ENCODE measurements around the gene BABAM2. TPM values are rescaled to one million over a fixed set of nuclear protein-coding genes. Genes with fewer than 3 reads are reported as not detected.
"Not testable (repeated sequence)": the region's sequence is repeated elsewhere in the genome, so short reads cannot be mapped to it uniquely, and the experiment has no call there.

The BABAM2 gene
- total and polyA plus RNA-seq, 10 of the 15 experiments (the other 5 are each of a cell fraction or from before 2014, with no cell fraction given), result 30.7 to 59.9 (median 44.5) TPM

DNA sequence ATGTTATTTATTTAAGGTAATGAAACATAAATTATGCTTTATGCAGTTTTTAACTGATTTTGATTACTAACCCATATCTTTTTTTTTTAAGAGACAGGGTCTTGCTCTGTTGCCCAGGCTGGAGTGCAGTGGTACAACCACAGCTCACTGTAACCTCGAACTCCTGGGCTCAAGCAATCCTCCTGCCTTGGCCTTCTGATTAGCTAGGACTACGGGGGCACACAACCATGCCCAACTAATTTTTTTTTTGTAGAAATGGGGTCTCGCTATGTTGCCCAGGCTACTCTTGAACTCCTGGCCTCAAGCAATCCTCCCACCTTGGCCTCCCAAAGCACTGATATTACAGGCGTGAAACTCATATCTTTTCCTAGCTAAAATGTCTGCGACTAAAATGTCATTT is 26.6 kb upstream of the BABAM2 start:
- intact Hi-C loops (cut with micrococcal nuclease; ENCODE audit: unreplicated experiment); H3K4me1 ChIP-seq (ENCODE audit: control insufficient read depth, insufficient read depth, low read length); H3K4me2 ChIP-seq (ENCODE audit: control insufficient read depth, insufficient read depth); H3K27me3 ChIP-seq (replicated peaks in 1 of 2; ENCODE audit: control insufficient read depth in 2 of 2, insufficient read depth in 2 of 2, low read length in 1 of 2); H4K20me1 ChIP-seq (ENCODE audit: control insufficient read depth, insufficient read depth); H3K4me3 ChIP-seq; H3K9ac ChIP-seq (ENCODE audit: control insufficient read depth, insufficient read depth, low read length); BruUV-seq (replicated peaks); SMC1A ChIA-PET (ENCODE audit: uncharacterized antibody, unreplicated experiment); in situ Hi-C loops (cut with MboI); H3K79me2 ChIP-seq (ENCODE audit: control insufficient read depth, insufficient read depth, low read length); DNase-seq (ENCODE audit: low read depth, low spot score); FAIRE-seq; H3K27ac ChIP-seq (ENCODE audit: control insufficient read depth, insufficient read depth); RAD21 ChIA-PET (ENCODE audit: unreplicated experiment); ATAC-seq; CTCF ChIA-PET; H2AFZ ChIP-seq (ENCODE audit: control insufficient read depth, low read depth, low read length); H3K9me3 ChIP-seq (replicated peaks; ENCODE audit: control insufficient read depth, insufficient read depth, low read length); H3K36me3 ChIP-seq (ENCODE audit: control insufficient read depth in 2 of 2, insufficient read depth in 2 of 2, low read length in 1 of 2): not testable (repeated sequence)
- WGBS (ENCODE audit: insufficient coverage, insufficient replicate concordance, low lambda C conversion rate, missing lambda C conversion rate), result 54% methylated on average over 5 of the region's 5 CpGs
- POLR2A ChIA-PET, result interaction anchor here (0.8 kb wide), 1 partner anchor 30 kb away, joined by 3 read pairs; no protein-coding TSS in a partner anchor

DNA sequence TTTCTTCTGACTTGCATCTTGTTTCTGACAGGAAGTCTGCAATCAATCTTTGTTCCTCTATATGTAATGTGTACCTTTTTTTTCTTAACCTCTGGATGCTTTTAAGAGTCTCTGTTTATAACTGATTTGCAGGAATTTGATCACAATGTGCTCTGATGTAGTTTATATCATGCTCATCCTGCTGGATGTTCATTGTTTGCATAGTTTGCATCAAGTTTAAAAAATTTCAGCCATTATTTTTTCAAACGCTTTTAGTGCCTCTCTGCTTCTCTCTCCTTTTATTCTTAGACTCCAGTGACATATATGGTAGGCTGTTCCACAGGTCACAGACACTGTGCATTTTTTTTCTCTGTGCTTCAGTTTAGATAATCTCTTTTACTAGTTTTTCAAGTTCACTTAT is 24.3 kb upstream of the BABAM2 start:
- RAD21 ChIA-PET (ENCODE audit: unreplicated experiment), result no interaction called here
- SMC1A ChIA-PET (ENCODE audit: uncharacterized antibody, unreplicated experiment), result no interaction called here
- H4K20me1 ChIP-seq (ENCODE audit: control insufficient read depth, insufficient read depth), result no peaks in the 10 kb centered on the region
- H3K9me3 ChIP-seq (replicated peaks; ENCODE audit: control insufficient read depth, insufficient read depth, low read length), result no peaks in the 10 kb centered on the region
- no peak overlapping the region for H2AFZ ChIP-seq (ENCODE audit: control insufficient read depth, low read depth, low read length)
- no peaks in the 10 kb centered on the region for H3K36me3 ChIP-seq (ENCODE audit: control insufficient read depth in 2 of 2, insufficient read depth in 2 of 2, low read length in 1 of 2)
- no peak overlapping the region for H3K9ac ChIP-seq (ENCODE audit: control insufficient read depth, insufficient read depth, low read length)
- no peak for DNase-seq (ENCODE audit: low read depth, low spot score)
- CTCF ChIA-PET, result no interaction called here
- H3K27me3 ChIP-seq (replicated peaks in 1 of 2; ENCODE audit: control insufficient read depth in 2 of 2, insufficient read depth in 2 of 2, low read length in 1 of 2), result no peaks in the 10 kb centered on the region
- no peak overlapping the region for H3K27ac ChIP-seq (ENCODE audit: control insufficient read depth, insufficient read depth)
- FAIRE-seq, result no peak
- WGBS (ENCODE audit: insufficient coverage, insufficient replicate concordance, low lambda C conversion rate, missing lambda C conversion rate), result 54% methylated on average over 1 of the region's 1 CpG
- H3K4me1 ChIP-seq (ENCODE audit: control insufficient read depth, insufficient read depth, low read length), result no peaks in the 10 kb centered on the region
- BruUV-seq (replicated peaks), result no TSS peak
- no peaks in the 10 kb centered on the region for H3K79me2 ChIP-seq (ENCODE audit: control insufficient read depth, insufficient read depth, low read length)
- H3K4me3 ChIP-seq, result no peak overlapping the region
- intact Hi-C loops (cut with micrococcal nuclease; ENCODE audit: unreplicated experiment), result no loop called here
- POLR2A ChIA-PET, result no interaction called here
- in situ Hi-C loops (cut with MboI), result no loop called here
- H3K4me2 ChIP-seq (ENCODE audit: control insufficient read depth, insufficient read depth), result no peak overlapping the region
- no peak for ATAC-seq
- no peak for TF ChIP-seq LARP7 (IDR thresholded peaks at IDR 0.05)
- no peak for TF ChIP-seq POLR2AphosphoS2 (IDR thresholded peaks at IDR 0.05; ENCODE audit: low read depth, low read length)
- no peak for TF ChIP-seq ZZZ3 (IDR thresholded peaks at IDR 0.05; ENCODE audit: control insufficient read depth, insufficient read length, low read depth)
- TF ChIP-seq, protein P1, sequence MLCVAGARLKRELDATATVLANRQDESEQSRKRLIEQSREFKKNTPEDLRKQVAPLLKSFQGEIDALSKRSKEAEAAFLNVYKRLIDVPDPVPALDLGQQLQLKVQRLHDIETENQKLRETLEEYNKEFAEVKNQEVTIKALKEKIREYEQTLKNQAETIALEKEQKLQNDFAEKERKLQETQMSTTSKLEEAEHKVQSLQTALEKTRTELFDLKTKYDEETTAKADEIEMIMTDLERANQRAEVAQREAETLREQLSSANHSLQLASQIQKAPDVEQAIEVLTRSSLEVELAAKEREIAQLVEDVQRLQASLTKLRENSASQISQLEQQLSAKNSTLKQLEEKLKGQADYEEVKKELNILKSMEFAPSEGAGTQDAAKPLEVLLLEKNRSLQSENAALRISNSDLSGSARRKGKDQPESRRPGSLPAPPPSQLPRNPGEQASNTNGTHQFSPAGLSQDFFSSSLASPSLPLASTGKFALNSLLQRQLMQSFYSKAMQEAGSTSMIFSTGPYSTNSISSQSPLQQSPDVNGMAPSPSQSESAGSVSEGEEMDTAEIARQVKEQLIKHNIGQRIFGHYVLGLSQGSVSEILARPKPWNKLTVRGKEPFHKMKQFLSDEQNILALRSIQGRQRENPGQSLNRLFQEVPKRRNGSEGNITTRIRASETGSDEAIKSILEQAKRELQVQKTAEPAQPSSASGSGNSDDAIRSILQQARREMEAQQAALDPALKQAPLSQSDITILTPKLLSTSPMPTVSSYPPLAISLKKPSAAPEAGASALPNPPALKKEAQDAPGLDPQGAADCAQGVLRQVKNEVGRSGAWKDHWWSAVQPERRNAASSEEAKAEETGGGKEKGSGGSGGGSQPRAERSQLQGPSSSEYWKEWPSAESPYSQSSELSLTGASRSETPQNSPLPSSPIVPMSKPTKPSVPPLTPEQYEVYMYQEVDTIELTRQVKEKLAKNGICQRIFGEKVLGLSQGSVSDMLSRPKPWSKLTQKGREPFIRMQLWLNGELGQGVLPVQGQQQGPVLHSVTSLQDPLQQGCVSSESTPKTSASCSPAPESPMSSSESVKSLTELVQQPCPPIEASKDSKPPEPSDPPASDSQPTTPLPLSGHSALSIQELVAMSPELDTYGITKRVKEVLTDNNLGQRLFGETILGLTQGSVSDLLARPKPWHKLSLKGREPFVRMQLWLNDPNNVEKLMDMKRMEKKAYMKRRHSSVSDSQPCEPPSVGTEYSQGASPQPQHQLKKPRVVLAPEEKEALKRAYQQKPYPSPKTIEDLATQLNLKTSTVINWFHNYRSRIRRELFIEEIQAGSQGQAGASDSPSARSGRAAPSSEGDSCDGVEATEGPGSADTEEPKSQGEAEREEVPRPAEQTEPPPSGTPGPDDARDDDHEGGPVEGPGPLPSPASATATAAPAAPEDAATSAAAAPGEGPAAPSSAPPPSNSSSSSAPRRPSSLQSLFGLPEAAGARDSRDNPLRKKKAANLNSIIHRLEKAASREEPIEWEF (IDR thresholded peaks at IDR 0.05; ENCODE audit: insufficient replicate concordance, low read depth, low read length), result no peak
- TF ChIP-seq SP1 (IDR thresholded peaks at IDR 0.05; ENCODE audit: low read depth, low read length), result no peak
- TF ChIP-seq WRNIP1 (IDR thresholded peaks at IDR 0.05; ENCODE audit: borderline replicate concordance, low read depth, low read length), result no peak
- no peak for TF ChIP-seq HDAC6 (IDR thresholded peaks at IDR 0.05; ENCODE audit: unreplicated experiment)
- TF ChIP-seq YBX1 (IDR thresholded peaks at IDR 0.05), result no peak
- no peak for TF ChIP-seq CBX3 (IDR thresholded peaks at IDR 0.05; ENCODE audit: borderline replicate concordance, low read depth)
- no peak for TF ChIP-seq MXI1 (IDR thresholded peaks at IDR 0.05; ENCODE audit: low read depth, low read length)
- TF ChIP-seq ESRRA (IDR thresholded peaks at IDR 0.05; ENCODE audit: low read length), result no peak
- TF ChIP-seq, protein P2, sequence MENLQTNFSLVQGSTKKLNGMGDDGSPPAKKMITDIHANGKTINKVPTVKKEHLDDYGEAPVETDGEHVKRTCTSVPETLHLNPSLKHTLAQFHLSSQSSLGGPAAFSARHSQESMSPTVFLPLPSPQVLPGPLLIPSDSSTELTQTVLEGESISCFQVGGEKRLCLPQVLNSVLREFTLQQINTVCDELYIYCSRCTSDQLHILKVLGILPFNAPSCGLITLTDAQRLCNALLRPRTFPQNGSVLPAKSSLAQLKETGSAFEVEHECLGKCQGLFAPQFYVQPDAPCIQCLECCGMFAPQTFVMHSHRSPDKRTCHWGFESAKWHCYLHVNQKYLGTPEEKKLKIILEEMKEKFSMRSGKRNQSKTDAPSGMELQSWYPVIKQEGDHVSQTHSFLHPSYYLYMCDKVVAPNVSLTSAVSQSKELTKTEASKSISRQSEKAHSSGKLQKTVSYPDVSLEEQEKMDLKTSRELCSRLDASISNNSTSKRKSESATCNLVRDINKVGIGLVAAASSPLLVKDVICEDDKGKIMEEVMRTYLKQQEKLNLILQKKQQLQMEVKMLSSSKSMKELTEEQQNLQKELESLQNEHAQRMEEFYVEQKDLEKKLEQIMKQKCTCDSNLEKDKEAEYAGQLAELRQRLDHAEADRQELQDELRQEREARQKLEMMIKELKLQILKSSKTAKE (IDR thresholded peaks at IDR 0.05; ENCODE audit: low read depth, poor library complexity, severe bottlenecking), result no peak
